ENCODE results near the gene EYA2.

The EYA2 gene

GRCh38 chr20:47122560-47122959 is 227.9 kb downstream of the EYA2 start:
- DNase-seq = no peak

- no peak for DNase-seq
Observed at GRCh38 chr20:47124181-47124717, 229.6 kb downstream of the EYA2 start.

- no peak for DNase-seq
Observed at GRCh38 chr20:47125508-47125757, 230.8 kb downstream of the EYA2 start.

GRCh38 chr20:47125758-47126591 is 231.3 kb downstream of the EYA2 start:
- no peak for DNase-seq

GRCh38 chr20:47126709-47127108 is 232.1 kb downstream of the EYA2 start:
- DNase-seq = no peak

GRCh38 chr20:47127546-47127945 is 232.9 kb downstream of the EYA2 start:
- no peak for DNase-seq

- no peak for DNase-seq
Observed at GRCh38 chr20:47127999-47128398, 233.4 kb downstream of the EYA2 start.

GRCh38 chr20:47129306-47129705 is 234.7 kb downstream of the EYA2 start:
- DNase-seq = no peak

- no peak for DNase-seq
Observed at GRCh38 chr20:47133809-47134456, 239.3 kb downstream of the EYA2 start.

GRCh38 chr20:47136782-47137181 is 242.1 kb downstream of the EYA2 start:
- DNase-seq = no peak

GRCh38 chr20:47137231-47137870 is 242.7 kb downstream of the EYA2 start:
- no peak for DNase-seq

- DNase-seq = no peak
Observed at GRCh38 chr20:47139934-47140535, 245.4 kb downstream of the EYA2 start.

- no peak for DNase-seq
Observed at GRCh38 chr20:47141350-47141921, 246.8 kb downstream of the EYA2 start.

- DNase-seq = no peak
Observed at GRCh38 chr20:47141941-47142773, 247.5 kb downstream of the EYA2 start.

- DNase-seq = no peak
Observed at GRCh38 chr20:47142774-47143170, 248.1 kb downstream of the EYA2 start.

GRCh38 chr20:47143657-47144056 is 249.0 kb downstream of the EYA2 start:
- no peak for DNase-seq

- DNase-seq = no peak
Observed at GRCh38 chr20:47144463-47144862, 249.8 kb downstream of the EYA2 start.

GRCh38 chr20:47146686-47147085 is 252.0 kb downstream of the EYA2 start:
- DNase-seq = no peak

GRCh38 chr20:47148059-47148458 is 253.4 kb downstream of the EYA2 start:
- no peak for DNase-seq

- DNase-seq = no peak
Observed at GRCh38 chr20:47149939-47150338, 255.3 kb downstream of the EYA2 start.

GRCh38 chr20:47150403-47151152 is 255.9 kb downstream of the EYA2 start:
- DNase-seq = peak; percentile 80

GRCh38 chr20:47152068-47152467 is 257.4 kb downstream of the EYA2 start:
- no peak for DNase-seq

Measured in DMS53 (cell line).